WTC11 (cell line): ENCODE results near the gene PRR12. TPM values are rescaled to one million over a fixed set of nuclear protein-coding genes. Genes with fewer than 3 reads are reported as not detected.
A peak's percentile ranks its signal among the peaks of the same experiment; 100 is the strongest.

Source experiments
- AFF4 ChIP-seq: sonication (generic); formaldehyde crosslinking; IDR thresholded peaks from 2 replicates; pipeline ENCODE4 v1.8.1; 2023; ENCODE audit warnings: mild to moderate bottlenecking, missing genetic modification reagents, borderline replicate concordance
- ATF1 ChIP-seq: sonication (generic); formaldehyde crosslinking; IDR thresholded peaks from 2 replicates; pipeline ENCODE4 v1.8.1; 2023; ENCODE audit warnings: mild to moderate bottlenecking, moderate library complexity, missing genetic modification reagents
- CREB1 ChIP-seq: sonication (generic); formaldehyde crosslinking; IDR thresholded peaks from 2 replicates; pipeline ENCODE4 v1.8.0; 2023; ENCODE audit warnings: mild to moderate bottlenecking, missing genetic modification reagents
- ETV6 ChIP-seq: sonication (generic); formaldehyde crosslinking; IDR thresholded peaks from 2 replicates; pipeline ENCODE4 v1.8.1; 2022; ENCODE audit warnings: mild to moderate bottlenecking, missing genetic modification reagents
- FOXK1 ChIP-seq: sonication (generic); formaldehyde crosslinking; IDR thresholded peaks from 2 replicates; pipeline ENCODE4 v1.8.0; 2022; ENCODE audit warnings: mild to moderate bottlenecking, moderate library complexity, missing genetic modification reagents
- GRHL2 ChIP-seq: fragments of 250-450 bp; sonication (Bioruptor Pico); IDR thresholded peaks from 2 replicates; pipeline ENCODE4 v1.8.0; 2022; ENCODE audit warnings: mild to moderate bottlenecking, moderate library complexity; ENCODE audit not compliant: insufficient replicate concordance, severe bottlenecking
- IRF2 ChIP-seq: sonication (generic); formaldehyde crosslinking; IDR thresholded peaks from 2 replicates; pipeline ENCODE4 v1.8.0; 2022; ENCODE audit warnings: low read depth, missing genetic modification reagents, borderline replicate concordance
- JAZF1 ChIP-seq: fragments of 250-450 bp; sonication (Bioruptor Pico); IDR thresholded peaks from 2 replicates; pipeline ENCODE4 v1.9.0; 2021; ENCODE audit warnings: moderate library complexity, mild to moderate bottlenecking, inconsistent platforms
- MYBL2 ChIP-seq: sonication (generic); formaldehyde crosslinking; IDR thresholded peaks from 2 replicates; pipeline ENCODE4 v1.8.1; 2023; ENCODE audit warnings: mild to moderate bottlenecking, moderate library complexity, missing genetic modification reagents
- NR2C2 ChIP-seq: sonication (generic); formaldehyde crosslinking; IDR thresholded peaks from 2 replicates; pipeline ENCODE4 v1.8.0; 2022; ENCODE audit warnings: mild to moderate bottlenecking, missing genetic modification reagents
- PRDM15 ChIP-seq: sonication (generic); formaldehyde crosslinking; IDR thresholded peaks from 2 replicates; pipeline ENCODE4 v1.8.0; 2022; ENCODE audit warnings: missing genetic modification reagents
- PRRX2 ChIP-seq: fragments of 250-450 bp; sonication (Bioruptor Pico); IDR thresholded peaks from 2 replicates; pipeline ENCODE4 v1.8.0; 2021; ENCODE audit warnings: mild to moderate bottlenecking
- TEAD4 ChIP-seq: sonication (generic); formaldehyde crosslinking; IDR thresholded peaks from 2 replicates; pipeline ENCODE4 v1.8.0; 2022; ENCODE audit warnings: mild to moderate bottlenecking, missing genetic modification reagents
- ZNF232 ChIP-seq: sonication (generic); formaldehyde crosslinking; IDR thresholded peaks from 2 replicates; pipeline ENCODE4 v1.8.0; 2022; ENCODE audit warnings: mild to moderate bottlenecking, missing genetic modification reagents
- ZNF281 ChIP-seq: sonication (generic); formaldehyde crosslinking; IDR thresholded peaks from 2 replicates; pipeline ENCODE4 v1.8.0; 2023; ENCODE audit warnings: mild to moderate bottlenecking, missing genetic modification reagents
- ZNF671 ChIP-seq: fragments of 250-450 bp; sonication (Bioruptor Pico); IDR thresholded peaks from 2 replicates; pipeline ENCODE4 v1.8.0; 2021; ENCODE audit warnings: mild to moderate bottlenecking
- total RNA-seq: library from RNA; stranded (reverse); gene quantifications from 3 replicates; pipeline ENCODE4 v1.2.3, GENCODE V29; 2021
- TF ChIP-seq, protein P1 (sequence below): fragments of 250-450 bp; sonication (Bioruptor Pico); IDR thresholded peaks from 2 replicates; pipeline ENCODE4 v1.9.0; 2021; ENCODE audit warnings: mild to moderate bottlenecking
- TF ChIP-seq, protein P2 (sequence below): sonication (generic); formaldehyde crosslinking; IDR thresholded peaks from 2 replicates; pipeline ENCODE4 v1.8.0; 2022; ENCODE audit warnings: mild to moderate bottlenecking, missing genetic modification reagents
- TF ChIP-seq, protein P3 (sequence below): sonication (generic); formaldehyde crosslinking; IDR thresholded peaks from 2 replicates; pipeline ENCODE4 v1.8.0; 2022; ENCODE audit warnings: mild to moderate bottlenecking, missing genetic modification reagents
- TF ChIP-seq, protein P4 (sequence below): sonication (generic); formaldehyde crosslinking; IDR thresholded peaks from 2 replicates; pipeline ENCODE4 v1.8.1; 2022; ENCODE audit warnings: mild to moderate bottlenecking, moderate library complexity, missing genetic modification reagents

Gene PRR12
- total RNA-seq, 1 experiment from 2014 or later: 86.1 TPM

DNA sequence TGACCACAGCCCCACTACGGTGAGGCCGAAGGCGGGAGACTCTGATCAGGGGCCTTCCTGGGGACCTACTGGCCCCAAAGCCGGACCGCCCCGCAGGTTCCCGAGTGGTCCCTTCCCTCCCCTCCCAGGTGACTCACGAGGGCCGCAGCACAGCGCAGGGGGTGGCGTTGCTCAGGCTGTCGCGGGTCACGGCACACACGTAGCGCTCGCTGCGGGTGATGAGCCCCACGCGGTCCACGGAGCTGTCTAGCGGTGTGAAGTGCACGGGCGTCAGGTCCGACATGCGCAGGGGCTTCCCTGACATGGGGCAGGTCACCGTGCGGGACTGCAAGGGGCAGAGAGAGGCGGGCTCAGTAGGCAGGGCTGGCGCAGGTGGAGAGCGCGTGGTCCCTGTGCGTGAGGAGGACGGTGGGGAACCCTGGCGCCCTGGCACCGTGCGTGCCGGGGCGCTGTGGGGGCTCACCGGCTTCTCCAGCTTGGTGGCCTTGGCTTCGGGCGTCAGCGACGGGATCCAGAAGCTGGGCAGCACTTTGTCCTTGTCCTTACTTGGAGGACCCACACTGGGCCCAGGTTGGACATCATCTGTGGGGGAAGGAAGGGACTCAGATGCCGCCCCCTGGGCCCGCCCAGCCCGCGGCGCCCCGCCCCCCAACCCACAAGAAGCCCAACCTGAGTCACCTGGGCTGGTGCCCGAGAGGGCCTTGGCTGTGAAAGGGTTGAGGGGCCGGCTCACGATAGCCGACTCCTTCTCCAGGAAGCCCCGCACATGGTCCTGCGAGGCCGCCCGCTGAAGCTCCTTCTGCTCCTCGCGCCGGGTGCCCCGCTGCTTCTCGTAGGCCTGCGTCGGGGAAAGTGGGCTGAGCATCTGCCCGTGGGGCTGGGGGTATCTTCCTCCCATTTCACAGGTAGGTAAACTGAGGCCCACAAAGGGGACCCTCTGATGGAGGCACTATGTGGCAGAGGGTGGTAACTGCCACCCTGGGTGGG, 34.3 kb upstream of the PRR12 start (continued):
- TF ChIP-seq, protein P1, sequence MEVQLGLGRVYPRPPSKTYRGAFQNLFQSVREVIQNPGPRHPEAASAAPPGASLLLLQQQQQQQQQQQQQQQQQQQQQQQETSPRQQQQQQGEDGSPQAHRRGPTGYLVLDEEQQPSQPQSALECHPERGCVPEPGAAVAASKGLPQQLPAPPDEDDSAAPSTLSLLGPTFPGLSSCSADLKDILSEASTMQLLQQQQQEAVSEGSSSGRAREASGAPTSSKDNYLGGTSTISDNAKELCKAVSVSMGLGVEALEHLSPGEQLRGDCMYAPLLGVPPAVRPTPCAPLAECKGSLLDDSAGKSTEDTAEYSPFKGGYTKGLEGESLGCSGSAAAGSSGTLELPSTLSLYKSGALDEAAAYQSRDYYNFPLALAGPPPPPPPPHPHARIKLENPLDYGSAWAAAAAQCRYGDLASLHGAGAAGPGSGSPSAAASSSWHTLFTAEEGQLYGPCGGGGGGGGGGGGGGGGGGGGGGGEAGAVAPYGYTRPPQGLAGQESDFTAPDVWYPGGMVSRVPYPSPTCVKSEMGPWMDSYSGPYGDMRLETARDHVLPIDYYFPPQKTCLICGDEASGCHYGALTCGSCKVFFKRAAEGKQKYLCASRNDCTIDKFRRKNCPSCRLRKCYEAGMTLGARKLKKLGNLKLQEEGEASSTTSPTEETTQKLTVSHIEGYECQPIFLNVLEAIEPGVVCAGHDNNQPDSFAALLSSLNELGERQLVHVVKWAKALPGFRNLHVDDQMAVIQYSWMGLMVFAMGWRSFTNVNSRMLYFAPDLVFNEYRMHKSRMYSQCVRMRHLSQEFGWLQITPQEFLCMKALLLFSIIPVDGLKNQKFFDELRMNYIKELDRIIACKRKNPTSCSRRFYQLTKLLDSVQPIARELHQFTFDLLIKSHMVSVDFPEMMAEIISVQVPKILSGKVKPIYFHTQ (CRISPR knock-in tag): no peak
- TF ChIP-seq CREB1 (CRISPR knock-in tag): no peak
- no peak for TF ChIP-seq ZNF671 (CRISPR knock-in tag)
- TF ChIP-seq, protein P2, sequence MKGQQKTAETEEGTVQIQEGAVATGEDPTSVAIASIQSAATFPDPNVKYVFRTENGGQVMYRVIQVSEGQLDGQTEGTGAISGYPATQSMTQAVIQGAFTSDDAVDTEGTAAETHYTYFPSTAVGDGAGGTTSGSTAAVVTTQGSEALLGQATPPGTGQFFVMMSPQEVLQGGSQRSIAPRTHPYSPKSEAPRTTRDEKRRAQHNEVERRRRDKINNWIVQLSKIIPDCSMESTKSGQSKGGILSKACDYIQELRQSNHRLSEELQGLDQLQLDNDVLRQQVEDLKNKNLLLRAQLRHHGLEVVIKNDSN: no peak; the same call in 1 of the 2 replicates
- no peak for TF ChIP-seq ETV6 (CRISPR knock-in tag)
- no peak for TF ChIP-seq PRDM15
- TF ChIP-seq ZNF281 (CRISPR knock-in tag): no peak; the same call in 1 of the 2 replicates
- TF ChIP-seq PRRX2 (CRISPR knock-in tag): no peak
- TF ChIP-seq JAZF1 (CRISPR knock-in tag): no peak
- TF ChIP-seq, protein P3, sequence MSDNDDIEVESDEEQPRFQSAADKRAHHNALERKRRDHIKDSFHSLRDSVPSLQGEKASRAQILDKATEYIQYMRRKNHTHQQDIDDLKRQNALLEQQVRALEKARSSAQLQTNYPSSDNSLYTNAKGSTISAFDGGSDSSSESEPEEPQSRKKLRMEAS (CRISPR knock-in tag): peak; percentile 85
- TF ChIP-seq ATF1 (CRISPR knock-in tag): no peak
- no peak for TF ChIP-seq AFF4
- TF ChIP-seq FOXK1 (CRISPR knock-in tag): 0 out of 2 replicates have a peak, but pooled peaks have one; percentile 31
- TF ChIP-seq, protein P4, sequence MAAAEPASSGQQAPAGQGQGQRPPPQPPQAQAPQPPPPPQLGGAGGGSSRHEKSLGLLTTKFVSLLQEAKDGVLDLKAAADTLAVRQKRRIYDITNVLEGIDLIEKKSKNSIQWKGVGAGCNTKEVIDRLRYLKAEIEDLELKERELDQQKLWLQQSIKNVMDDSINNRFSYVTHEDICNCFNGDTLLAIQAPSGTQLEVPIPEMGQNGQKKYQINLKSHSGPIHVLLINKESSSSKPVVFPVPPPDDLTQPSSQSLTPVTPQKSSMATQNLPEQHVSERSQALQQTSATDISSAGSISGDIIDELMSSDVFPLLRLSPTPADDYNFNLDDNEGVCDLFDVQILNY (CRISPR knock-in tag): no peak
- no peak; the same call in 1 of the 2 replicates for TF ChIP-seq MYBL2
- no peak for TF ChIP-seq GRHL2
- no peak for TF ChIP-seq ZNF232 (CRISPR knock-in tag)
- TF ChIP-seq IRF2 (CRISPR knock-in tag): no peak
- 0 out of 2 replicates have a peak, but pooled peaks have one; percentile 46 for TF ChIP-seq NR2C2
- TF ChIP-seq TEAD4 (CRISPR knock-in tag): no peak
